ENCODE results near the gene ACP1. TPM values are rescaled to one million over a fixed set of nuclear protein-coding genes. Genes with fewer than 3 reads are reported as not detected.

Gene ACP1
- total and polyA plus RNA-seq, 2 of the 8 experiments (the other 6 are each of a cell fraction or from before 2014, with no cell fraction given): 115 to 155 TPM

GRCh38 chr2:290090-290722 is 25.5 kb downstream of the ACP1 start:
- Histone ChIP-seq H2BK15ac (ENCODE audit: low read length) (no peak overlapping the region), H3K79me1 (ENCODE audit: low read depth, low read length) (no peaks in the 10 kb centered on the region), H3K27ac (ENCODE audit: low read depth, low read length) (no peak overlapping the region), H3K4me2 (ENCODE audit: insufficient read depth in 1 of 2, low read depth in 2 of 2, low read length in 2 of 2) (peak overlapping the region; percentile 85 to 96), H4K5ac (ENCODE audit: insufficient read length, low read depth, low read length) (no peak overlapping the region), H4K20me1 (replicated peaks in 1 of 2; ENCODE audit: control insufficient read depth in 1 of 2, insufficient read depth in 2 of 2, low read length in 2 of 2) (peaks cover 2 to 3% of the 10 kb centered on the region in 2 experiments), H3K4ac (replicated peaks; ENCODE audit: insufficient read length, low read depth, low read length) (no peak overlapping the region), H2AK5ac (ENCODE audit: low read depth, low read length) (no peak overlapping the region), H3K9ac (replicated peaks in 1 of 4; ENCODE audit: extremely low read depth in 1 of 4, low read depth in 3 of 4, low read length in 3 of 4) (no peak overlapping the region), H2AFZ (ENCODE audit: low read length) (peak overlapping the region; percentile 36; the same call in 1 of the 2 replicates), H2BK20ac (ENCODE audit: low read length) (no peak overlapping the region), H3K23ac (ENCODE audit: insufficient read length) (no peak overlapping the region), H3K36me3 (ENCODE audit: control insufficient read depth in 2 of 4, insufficient read depth in 4 of 4, low read length in 3 of 4) (no peaks in the 10 kb centered on the region), H3K79me2 (ENCODE audit: control insufficient read depth in 1 of 2, insufficient read depth in 2 of 2, low read length in 2 of 2) (no peaks in the 10 kb centered on the region), H4K8ac (ENCODE audit: extremely low read depth, insufficient read depth, low read length) (no peak overlapping the region), H3K23me2 (ENCODE audit: low read depth, low read length) (peaks cover 8% of the 10 kb centered on the region; the same call in 1 of the 2 replicates), H2BK12ac (ENCODE audit: low read depth, low read length) (no peak overlapping the region), H3K9me3 (ENCODE audit: insufficient read depth in 2 of 2, low read depth in 1 of 2, low read length in 1 of 2) (peaks cover 0 to 4% of the 10 kb centered on the region in 2 experiments; a peak in 1 of 4 replicates), H2BK120ac (replicated peaks; ENCODE audit: low read depth, low read length) (no peak overlapping the region), H2BK5ac (ENCODE audit: low read depth, low read length) (0 out of 2 replicates have a peak overlapping the region, but pooled peaks have one; percentile 9), H3K4me1 (replicated peaks in 1 of 4; ENCODE audit: control insufficient read depth in 3 of 4, insufficient read depth in 4 of 4, low read length in 3 of 4) (peaks cover 1 to 11% (median 9%) of the 10 kb centered on the region in 4 experiments; a peak in 4 of 7 replicates), H3K18ac (ENCODE audit: extremely low read depth, low read length) (no peak overlapping the region), H3K27me3 (replicated peaks in 1 of 4; ENCODE audit: control insufficient read depth in 3 of 4, extremely low read depth in 1 of 4, insufficient read depth in 3 of 4, low read length in 3 of 4) (peaks cover 9 to 48% (median 33%) of the 10 kb centered on the region in 4 experiments), H3K14ac (ENCODE audit: insufficient read length) (no peak overlapping the region), H3K56ac (replicated peaks; ENCODE audit: insufficient read length, low read depth, low read length) (no peak overlapping the region), H4K91ac (replicated peaks; ENCODE audit: insufficient read length, low read length) (no peak overlapping the region), H3K4me3 (ENCODE audit: extremely low read depth in 1 of 4, insufficient read depth in 2 of 4, low read depth in 3 of 4, low read length in 4 of 4) (peak overlapping the region; percentile 42 to 65 (median 54); a peak in 7 of 8 replicates)
- ChIA-PET CTCF (ENCODE audit: partially characterized antibody) (interaction anchor here (0.5 to 3.1 kb wide), 28 partner anchors 10 to 343 kb away, joined by 3 to 17 read pairs (median 4); no protein-coding TSS in a partner anchor), POLR2A (ENCODE audit: partially characterized antibody) (interaction anchor here (1.0 to 1.7 kb wide), 4 partner anchors 19 to 245 kb away, joined by 3 to 4 read pairs (median 3); no protein-coding TSS in a partner anchor)
- 0 out of 2 replicates have a peak, but pooled peaks have one; percentile 22 for TF ChIP-seq BACH1 (IDR thresholded peaks at IDR 0.05; ENCODE audit: low read length)
- TF ChIP-seq SP2 (IDR thresholded peaks at IDR 0.05; ENCODE audit: low read length): no peak
- TF ChIP-seq KDM4A (IDR thresholded peaks at IDR 0.05; ENCODE audit: low read depth, low read length, severe bottlenecking): peak; percentile 26
- 0 out of 4 replicates have a peak, but pooled peaks of 1 of the 2 experiments have one; percentile 5 for TF ChIP-seq HDAC2 (IDR thresholded peaks at IDR 0.05; ENCODE audit: borderline replicate concordance in 1 of 2, low read depth in 2 of 2, low read length in 2 of 2)
- peak; percentile 74 to 88 (median 79) for TF ChIP-seq CTCF (IDR thresholded peaks at IDR 0.05; ENCODE audit: control extremely low read depth in 1 of 3, insufficient read depth in 1 of 3, low read depth in 1 of 3, low read length in 3 of 3)
- TF ChIP-seq CBX8 (IDR thresholded peaks at IDR 0.05; ENCODE audit: borderline replicate concordance, low read depth, low read length): no peak
- peak; percentile 86 to 91 for TF ChIP-seq RAD21 (IDR thresholded peaks at IDR 0.05 in 1 of 2, conservative IDR thresholded peaks at IDR 0.05 in 1 of 2; ENCODE audit: low read depth in 2 of 2, low read length in 2 of 2)
- 11% methylated on average over 15 of the region's 15 CpGs; no CpG with 5 or more reads in 1 of the 2 experiments for WGBS, 2 experiments (ENCODE audit: extremely low coverage in 1 of 2, insufficient coverage in 1 of 2, insufficient read length in 1 of 2, insufficient replicate concordance in 2 of 2, low coverage in 1 of 2, low lambda C conversion rate in 2 of 2, missing lambda C conversion rate in 1 of 2)
- DNase-seq (ENCODE audit: low read depth in 1 of 2, low spot score in 2 of 2): peak in 1 of 2 experiments; percentile 81
- FAIRE-seq: no peak

Data from H1 (cell line).